GM12878 (cell line): ENCODE measurements around the gene AP3B2. TPM values are rescaled to one million over a fixed set of nuclear protein-coding genes. Genes with fewer than 3 reads are reported as not detected.

Experiments
- CBFB ChIP-seq: IDR thresholded peaks from 2 replicates; pipeline ENCODE4 v1.6.1; 2016; ENCODE audit warnings: antibody characterized with exemption, low read depth
- EGR1 ChIP-seq, 2 experiments: IDR thresholded peaks; 1 replicate in 1 of 2; 2 replicates in 1 of 2; pipeline ENCODE4 v1.6.1; 2011 to 2012; ENCODE audit warnings: low read depth in 2 of 2, low read length in 2 of 2, borderline replicate concordance in 1 of 2, mild to moderate bottlenecking in 1 of 2, moderate library complexity in 1 of 2
- EP300 ChIP-seq, 2 experiments: fragments of 150-350 bp in 1 of 2; IDR thresholded peaks; 2 replicates each; pipeline ENCODE4 v1.6.1; 2011 to 2012; ENCODE audit warnings: low read depth in 2 of 2, low read length in 2 of 2, borderline replicate concordance in 1 of 2, improper control_type of control experiment in 1 of 2, inconsistent platforms in 1 of 2; ENCODE audit not compliant: control insufficient read depth in 1 of 2
- JUNB ChIP-seq: IDR thresholded peaks from 2 replicates; pipeline ENCODE4 v1.6.1; 2016; ENCODE audit warnings: antibody characterized with exemption, mild to moderate bottlenecking
- JUND ChIP-seq: IDR thresholded peaks from 2 replicates; pipeline ENCODE4 v1.6.1; 2012; ENCODE audit warnings: low read depth, mild to moderate bottlenecking, low read length, improper control_type of control experiment, moderate library complexity
- LARP7 ChIP-seq: fragments of 450-650 bp; IDR thresholded peaks from 2 replicates; pipeline ENCODE4 v1.6.1; 2017; ENCODE audit warnings: mild to moderate bottlenecking
- MAX ChIP-seq: IDR thresholded peaks from 2 replicates; pipeline ENCODE4 v1.6.1; 2012; ENCODE audit warnings: low read depth, low read length, improper control_type of control experiment
- MTA3 ChIP-seq: IDR thresholded peaks from 2 replicates; pipeline ENCODE4 v1.6.1; 2012; ENCODE audit warnings: low read length, inconsistent platforms, borderline replicate concordance
- MXI1 ChIP-seq: fragments of 150-350 bp; IDR thresholded peaks from 2 replicates; pipeline ENCODE4 v1.6.1; 2011; ENCODE audit warnings: low read depth, mild to moderate bottlenecking, inconsistent platforms, low read length, improper control_type of control experiment
- NRF1 ChIP-seq: conservative IDR thresholded peaks from 2 replicates; pipeline ENCODE4 v1.6.1; 2011; ENCODE audit warnings: mild to moderate bottlenecking, low read depth, low read length, improper control_type of control experiment
- PAX8 ChIP-seq: fragments of 450-650 bp; IDR thresholded peaks from 2 replicates; pipeline ENCODE4 v1.6.1; 2017; ENCODE audit warnings: mild to moderate bottlenecking, moderate library complexity
- PML ChIP-seq: IDR thresholded peaks from 2 replicates; pipeline ENCODE4 v1.6.1; 2012; ENCODE audit warnings: low read length, inconsistent platforms
- SMAD1 ChIP-seq: fragments of 450-650 bp; IDR thresholded peaks from 2 replicates; pipeline ENCODE4 v1.6.1; 2018; ENCODE audit warnings: mild to moderate bottlenecking, low read depth; ENCODE audit not compliant: partially characterized antibody
- SPI1 ChIP-seq: IDR thresholded peaks from 2 replicates; pipeline ENCODE4 v1.6.1; 2011; ENCODE audit warnings: low read depth, mild to moderate bottlenecking, low read length, moderate library complexity, borderline replicate concordance; ENCODE audit not compliant: insufficient read depth
- TAF1 ChIP-seq: IDR thresholded peaks from 2 replicates; pipeline ENCODE4 v1.6.1; 2011; ENCODE audit warnings: mild to moderate bottlenecking, low read depth, low read length, borderline replicate concordance
- TCF7 ChIP-seq: IDR thresholded peaks from 2 replicates; pipeline ENCODE4 v1.6.1; 2014; ENCODE audit warnings: antibody characterized with exemption, borderline replicate concordance
- ZNF687 ChIP-seq: fragments of 450-650 bp; IDR thresholded peaks from 2 replicates; pipeline ENCODE4 v1.6.1; 2017; ENCODE audit warnings: mild to moderate bottlenecking, moderate library complexity
- polyA plus RNA-seq, 11 experiments: library from polyadenylated mRNA; depleted of rRNA in 4 of 11; unstranded in 6 of 11; stranded (reverse) in 5 of 11; fragments of >200 nt; fragmentation: Nextera tagmentation in 4 of 11; fragmentation: Illumina TruSeq in 1 of 11; extraction: Ambion mirVana in 4 of 11; extraction: Trizol in 1 of 11; gene quantifications; 1 replicate in 1 of 11; 2 replicates in 10 of 11; pipeline versions ENCODE4 v1.2.1 to v1.2.3, GENCODE V29; 2011 to 2016; ENCODE audit warnings: inconsistent platforms in 2 of 11, missing spikeins in 2 of 11, low read depth in 1 of 11
- total RNA-seq, 4 experiments: library from RNA; depleted of rRNA in 3 of 4; stranded (reverse); fragments of >200 nt in 3 of 4; fragmentation: Illumina TruSeq in 1 of 4; extraction: Trizol in 1 of 4; gene quantifications; 2 replicates each; pipeline versions ENCODE4 v1.2.1 to v1.2.3, GENCODE V29; 2013 to 2021
- TF ChIP-seq, protein P1 (sequence below): IDR thresholded peaks from 2 replicates; pipeline ENCODE4 v1.6.1; 2011; ENCODE audit warnings: borderline replicate concordance, low read depth, mild to moderate bottlenecking, moderate library complexity, mixed read lengths, low read length; ENCODE audit not compliant: insufficient read depth; ENCODE audit errors: extremely low read length
- TF ChIP-seq, protein P2 (sequence below): fragments of 450-650 bp; IDR thresholded peaks from 2 replicates; pipeline ENCODE4 v1.6.1; 2016; ENCODE audit warnings: mild to moderate bottlenecking
- TF ChIP-seq, protein P3 (sequence below): fragments of 450-650 bp; conservative IDR thresholded peaks from 2 replicates; pipeline ENCODE4 v1.6.1; 2017; ENCODE audit warnings: mild to moderate bottlenecking, moderate library complexity

The AP3B2 gene
- total and polyA plus RNA-seq, 10 of the 15 experiments (the other 5 are each of a cell fraction or from before 2014, with no cell fraction given) = not detected

- TF ChIP-seq, protein P1, sequence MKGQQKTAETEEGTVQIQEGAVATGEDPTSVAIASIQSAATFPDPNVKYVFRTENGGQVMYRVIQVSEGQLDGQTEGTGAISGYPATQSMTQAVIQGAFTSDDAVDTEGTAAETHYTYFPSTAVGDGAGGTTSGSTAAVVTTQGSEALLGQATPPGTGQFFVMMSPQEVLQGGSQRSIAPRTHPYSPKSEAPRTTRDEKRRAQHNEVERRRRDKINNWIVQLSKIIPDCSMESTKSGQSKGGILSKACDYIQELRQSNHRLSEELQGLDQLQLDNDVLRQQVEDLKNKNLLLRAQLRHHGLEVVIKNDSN = peak; percentile 46
- TF ChIP-seq CBFB (peak; percentile 34; the same call in 1 of the 2 replicates), MXI1 (peak; percentile 96), ZNF687 (peak; percentile 30), JUNB (no peak), MTA3 (no peak), MAX (peak; percentile 23), NRF1 (peak; percentile 45), LARP7 (0 out of 2 replicates have a peak, but pooled peaks have one; percentile 33), PAX8 (no peak), SPI1 (peak; percentile 85), TAF1 (peak; percentile 63; the same call in 1 of the 2 replicates), PML (peak; percentile 83), JUND (no peak), EGR1 (IDR thresholded peaks at IDR 0.05; ENCODE audit: borderline replicate concordance in 1 of 2, low read depth in 2 of 2, low read length in 2 of 2) (peak in 1 of 2 experiments; percentile 47; a peak in 1 of 3 replicates), SMAD1 (peak; percentile 74), TCF7 (no peak), EP300 (IDR thresholded peaks at IDR 0.05; ENCODE audit: borderline replicate concordance in 1 of 2, control insufficient read depth in 1 of 2, low read depth in 2 of 2, low read length in 2 of 2) (0 out of 4 replicates have a peak, but pooled peaks have one; percentile 15 to 17)
- TF ChIP-seq, protein P2, sequence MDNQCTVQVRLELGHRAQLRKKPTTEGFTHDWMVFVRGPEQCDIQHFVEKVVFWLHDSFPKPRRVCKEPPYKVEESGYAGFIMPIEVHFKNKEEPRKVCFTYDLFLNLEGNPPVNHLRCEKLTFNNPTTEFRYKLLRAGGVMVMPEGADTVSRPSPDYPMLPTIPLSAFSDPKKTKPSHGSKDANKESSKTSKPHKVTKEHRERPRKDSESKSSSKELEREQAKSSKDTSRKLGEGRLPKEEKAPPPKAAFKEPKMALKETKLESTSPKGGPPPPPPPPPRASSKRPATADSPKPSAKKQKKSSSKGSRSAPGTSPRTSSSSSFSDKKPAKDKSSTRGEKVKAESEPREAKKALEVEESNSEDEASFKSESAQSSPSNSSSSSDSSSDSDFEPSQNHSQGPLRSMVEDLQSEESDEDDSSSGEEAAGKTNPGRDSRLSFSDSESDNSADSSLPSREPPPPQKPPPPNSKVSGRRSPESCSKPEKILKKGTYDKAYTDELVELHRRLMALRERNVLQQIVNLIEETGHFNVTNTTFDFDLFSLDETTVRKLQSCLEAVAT = 0 out of 2 replicates have a peak, but pooled peaks have one; percentile 49
- TF ChIP-seq, protein P3, sequence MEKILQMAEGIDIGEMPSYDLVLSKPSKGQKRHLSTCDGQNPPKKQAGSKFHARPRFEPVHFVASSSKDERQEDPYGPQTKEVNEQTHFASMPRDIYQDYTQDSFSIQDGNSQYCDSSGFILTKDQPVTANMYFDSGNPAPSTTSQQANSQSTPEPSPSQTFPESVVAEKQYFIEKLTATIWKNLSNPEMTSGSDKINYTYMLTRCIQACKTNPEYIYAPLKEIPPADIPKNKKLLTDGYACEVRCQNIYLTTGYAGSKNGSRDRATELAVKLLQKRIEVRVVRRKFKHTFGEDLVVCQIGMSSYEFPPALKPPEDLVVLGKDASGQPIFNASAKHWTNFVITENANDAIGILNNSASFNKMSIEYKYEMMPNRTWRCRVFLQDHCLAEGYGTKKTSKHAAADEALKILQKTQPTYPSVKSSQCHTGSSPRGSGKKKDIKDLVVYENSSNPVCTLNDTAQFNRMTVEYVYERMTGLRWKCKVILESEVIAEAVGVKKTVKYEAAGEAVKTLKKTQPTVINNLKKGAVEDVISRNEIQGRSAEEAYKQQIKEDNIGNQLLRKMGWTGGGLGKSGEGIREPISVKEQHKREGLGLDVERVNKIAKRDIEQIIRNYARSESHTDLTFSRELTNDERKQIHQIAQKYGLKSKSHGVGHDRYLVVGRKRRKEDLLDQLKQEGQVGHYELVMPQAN = peak; percentile 74
These were observed 40.5 kb upstream of the AP3B2 start (continued) for GRCh38 chr15:82749951-82750830.
